GM10248 (cell line): ENCODE measurements around the gene AURKA.

Experiments used
- CTCF ChIA-PET: fragments of 300-600 bp; sonication (Branson Sonifier 250); formaldehyde crosslinking; extraction: SDS; loops from one replicate; lab custom pipeline; 2021; ENCODE audit warnings: antibody characterized with exemption; lab: Yijun Ruan, JAX
- POLR2A ChIA-PET: fragments of 350-650 bp; sonication (Branson Sonifier 250); formaldehyde crosslinking; extraction: SDS; loops from one replicate; lab custom pipeline; 2020; ENCODE audit warnings: antibody characterized with exemption; lab: Yijun Ruan, JAX
- DNase-seq: peaks from one replicate; pipeline ENCODE4 v3.0.0; 2012; ENCODE audit errors: extremely low spot score
- TF ChIP-seq, protein P1 (sequence below): IDR thresholded peaks from 2 replicates; pipeline ENCODE4 v1.5.1; 2012; ENCODE audit warnings: mild to moderate bottlenecking, low read depth; ENCODE audit errors: extremely low read depth, missing control alignments, control extremely low read depth

The AURKA gene

DNA sequence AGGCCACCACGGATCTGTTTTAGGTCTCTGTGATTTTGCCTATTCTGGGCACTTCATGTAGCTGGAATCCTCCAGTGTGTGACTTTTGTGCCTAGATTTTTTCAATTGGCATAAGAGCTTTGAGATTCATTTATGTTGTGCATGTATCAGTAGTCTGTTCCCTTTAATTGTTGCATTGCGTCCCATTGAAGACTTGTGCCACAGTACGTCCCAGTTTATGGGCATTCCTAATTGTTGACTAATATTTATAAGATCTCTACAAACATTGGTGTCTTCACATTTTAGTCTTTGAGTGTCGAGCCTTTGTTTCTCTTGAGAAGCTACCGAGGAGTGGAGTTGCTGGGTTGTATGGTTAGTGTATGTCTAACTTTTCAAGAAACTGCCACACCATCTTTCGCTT, 33.9 kb downstream of the AURKA start:
- POLR2A ChIA-PET = interaction anchor here (0.6 kb wide), 1 partner anchor 434 kb away, joined by 3 read pairs; no protein-coding TSS in a partner anchor
- CTCF ChIA-PET = interaction anchor here (1.1 to 1.9 kb wide), 6 partner anchors 11 to 48 kb away, joined by 3 to 6 read pairs (median 4); partner anchors contain the start of genes AURKA and CSTF1

DNA sequence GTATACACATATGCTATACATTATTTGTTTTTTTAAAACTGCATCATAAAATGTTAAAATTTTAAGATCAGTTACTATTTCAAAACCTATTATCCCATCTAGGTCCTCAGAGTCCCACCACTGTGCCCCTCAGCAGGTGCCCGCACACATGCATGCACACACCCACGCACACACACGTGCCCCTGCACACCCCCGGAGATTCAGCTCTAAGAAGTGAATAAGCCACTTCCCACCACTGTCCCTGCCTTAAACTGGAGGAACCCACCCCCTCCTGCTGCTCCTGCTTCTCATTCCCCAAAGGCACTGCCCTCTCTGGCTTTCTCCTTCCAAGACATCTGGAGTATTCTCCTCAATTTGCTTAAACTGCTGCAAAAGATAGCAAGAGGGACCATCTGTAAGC, 38.7 kb downstream of the AURKA start:
- POLR2A ChIA-PET = no interaction called here
- no peak for DNase-seq
- CTCF ChIA-PET = interaction anchor here (1.1 to 2.4 kb wide), 3 partner anchors 10 to 22 kb away, joined by 3 to 12 read pairs (median 3); no protein-coding TSS in a partner anchor
- TF ChIP-seq, protein P1, sequence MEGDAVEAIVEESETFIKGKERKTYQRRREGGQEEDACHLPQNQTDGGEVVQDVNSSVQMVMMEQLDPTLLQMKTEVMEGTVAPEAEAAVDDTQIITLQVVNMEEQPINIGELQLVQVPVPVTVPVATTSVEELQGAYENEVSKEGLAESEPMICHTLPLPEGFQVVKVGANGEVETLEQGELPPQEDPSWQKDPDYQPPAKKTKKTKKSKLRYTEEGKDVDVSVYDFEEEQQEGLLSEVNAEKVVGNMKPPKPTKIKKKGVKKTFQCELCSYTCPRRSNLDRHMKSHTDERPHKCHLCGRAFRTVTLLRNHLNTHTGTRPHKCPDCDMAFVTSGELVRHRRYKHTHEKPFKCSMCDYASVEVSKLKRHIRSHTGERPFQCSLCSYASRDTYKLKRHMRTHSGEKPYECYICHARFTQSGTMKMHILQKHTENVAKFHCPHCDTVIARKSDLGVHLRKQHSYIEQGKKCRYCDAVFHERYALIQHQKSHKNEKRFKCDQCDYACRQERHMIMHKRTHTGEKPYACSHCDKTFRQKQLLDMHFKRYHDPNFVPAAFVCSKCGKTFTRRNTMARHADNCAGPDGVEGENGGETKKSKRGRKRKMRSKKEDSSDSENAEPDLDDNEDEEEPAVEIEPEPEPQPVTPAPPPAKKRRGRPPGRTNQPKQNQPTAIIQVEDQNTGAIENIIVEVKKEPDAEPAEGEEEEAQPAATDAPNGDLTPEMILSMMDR = no peak

More for the DNA sequence above, 33.9 kb downstream of the AURKA start:
- TF ChIP-seq, protein P1 = no peak
- DNase-seq = no peak

- TF ChIP-seq, protein P1 = no peak
- ChIA-PET CTCF (interaction anchor here (1.1 to 2.4 kb wide), 4 partner anchors 9 to 28 kb away, joined by 3 to 12 read pairs (median 3); no protein-coding TSS in a partner anchor), POLR2A (no interaction called here)
- no peak for DNase-seq
These were observed 39.5 kb downstream of the AURKA start for GRCh38 chr20:56352345-56353055.

- POLR2A ChIA-PET = no interaction called here
- CTCF ChIA-PET = interaction anchor here (1.0 kb wide), 1 partner anchor 9 kb away, joined by 3 read pairs; no protein-coding TSS in a partner anchor
- DNase-seq = no peak
- TF ChIP-seq, protein P1 = no peak
These were observed 41.2 kb downstream of the AURKA start for GRCh38 chr20:56350842-56351241.

- POLR2A ChIA-PET = no interaction called here
- no peak for DNase-seq
- CTCF ChIA-PET = interaction anchor here (1.1 kb wide), 1 partner anchor 9 kb away, joined by 3 read pairs; no protein-coding TSS in a partner anchor
These were observed 43.3 kb downstream of the AURKA start for GRCh38 chr20:56348746-56349145.

GRCh38 chr20:56348305-56348693, 43.7 kb downstream of the AURKA start:
- POLR2A ChIA-PET = no interaction called here
- CTCF ChIA-PET = no interaction called here
- no peak for DNase-seq
- TF ChIP-seq, protein P1 = no peak

More at GRCh38 chr20:56348746-56349145, 43.3 kb downstream of the AURKA start:
- TF ChIP-seq, protein P1 = no peak
